Right lobe of liver (tissue), 4 donors: ENCODE data around the gene C17orf113.

ENCODE experiments used
- CTCF ChIP-seq, 4 donors: fragments of 200-600 bp in 3 of 4; fragments of 450-650 bp in 1 of 4; IDR thresholded peaks; one replicate each; pipeline versions ENCODE4 v1.5.1 to v1.8.0; 2016 to 2022; ENCODE audit warnings: antibody characterized with exemption in 4 of 4, mild to moderate bottlenecking in 2 of 4
- POLR2A ChIP-seq: fragments of 450-650 bp; IDR thresholded peaks from one replicate; pipeline ENCODE4 v1.6.1; 2017; ENCODE audit warnings: antibody characterized with exemption, mild to moderate bottlenecking
- donor health status: DM: no; HTN: no; CAD: no.
- donor health status: DM: no; HTN: no; CAD: no.
- donor health status: DM: no; HTN: yes; CAD: no.

DNA sequence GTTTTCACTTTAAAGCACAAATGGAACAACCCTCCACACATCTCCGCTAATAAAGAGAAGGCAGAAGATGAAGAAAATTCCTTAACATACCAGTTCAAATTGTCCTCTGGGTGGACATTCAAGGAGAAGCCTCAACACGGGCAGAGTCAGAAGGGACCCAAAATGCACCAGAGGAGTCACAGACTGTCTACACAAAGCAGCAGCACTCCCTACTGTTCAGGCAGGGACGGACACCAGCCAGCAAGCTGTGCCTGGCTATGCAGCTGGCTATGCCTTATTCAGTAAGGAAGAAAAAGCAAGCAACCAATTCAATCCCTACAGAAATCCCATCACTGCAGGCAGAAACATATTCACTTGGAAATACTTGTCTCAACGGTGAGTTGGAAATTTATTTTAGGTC lies 41.2 kb downstream of the C17orf113 start:
- TF ChIP-seq CTCF (IDR thresholded peaks at IDR 0.05) (peak in 3 of 4 donors; percentile 21 to 35 (median 23)), POLR2A (no peak)
